GM12878 (cell line): ENCODE data around the gene CARD11. TPM values are rescaled to one million over a fixed set of nuclear protein-coding genes. Genes with fewer than 3 reads are reported as not detected.

Experiments used
- ATAC-seq: fragments of 200-7000 bp; cut with Tn5 transposase; 3 replicates; pipeline ENCODE4 v1.9.1; 2020; ENCODE audit warnings: mild to moderate bottlenecking, moderate library complexity
- BruUV-seq: library from RNA; stranded (reverse); fragments of 400-500 nt; replicated peaks from 2 replicates; lab custom pipeline; 2021; lab: Mats Ljungman, UMichigan
- CTCF ChIA-PET: fragments of 300-600 bp; sonication (Branson Sonifier 250); formaldehyde crosslinking; extraction: SDS; loops from one replicate; lab custom pipeline; 2021; ENCODE audit warnings: inconsistent platforms; lab: Yijun Ruan, JAX
- POLR2A ChIA-PET: fragments of 350-600 bp; formaldehyde crosslinking; extraction: SDS; loops from one replicate; lab custom pipeline; 2021; ENCODE audit warnings: inconsistent platforms; lab: Charles Lee
- RAD21 ChIA-PET: fragments of 300-600 bp; sonication (Branson Sonifier 250); formaldehyde crosslinking; loops from one replicate; lab custom pipeline; 2023; ENCODE audit warnings: antibody characterized with exemption; ENCODE audit not compliant: unreplicated experiment; lab: Charles Lee
- SMC1A ChIA-PET: fragments of 300-600 bp; sonication (Branson Sonifier 250); formaldehyde crosslinking; loops from one replicate; lab custom pipeline; 2023; ENCODE audit not compliant: unreplicated experiment, uncharacterized antibody; lab: Charles Lee
- DNase-seq: peaks from one replicate; pipeline ENCODE4 v3.0.0-alpha.2; 2011; ENCODE audit warnings: low read depth, low spot score
- FAIRE-seq: peaks from 3 replicates; lab custom pipeline; 2011; peaks lifted over from hg19 to GRCh38; lab: Jason Lieb, UNC
- H2AFZ ChIP-seq: 2 replicates; pipeline ENCODE4 v1.6.0; 2011; ENCODE audit warnings: low read depth, low read length, control low read depth; ENCODE audit not compliant: control insufficient read depth
- H3K27ac ChIP-seq: 2 replicates; pipeline ENCODE4 v1.5.1; 2011; ENCODE audit warnings: control low read depth; ENCODE audit not compliant: control insufficient read depth, insufficient read depth
- H3K27me3 ChIP-seq, 2 experiments: replicated peaks in 1 of 2; 2 replicates each; pipeline versions ENCODE4 v1.6.0 to v1.6.1; 2011; ENCODE audit warnings: low read length in 1 of 2; ENCODE audit not compliant: control insufficient read depth in 2 of 2, insufficient read depth in 2 of 2
- H3K36me3 ChIP-seq, 2 experiments: 2 replicates each; pipeline ENCODE4 v1.5.1; 2011; ENCODE audit warnings: low read length in 1 of 2; ENCODE audit not compliant: control insufficient read depth in 2 of 2, insufficient read depth in 2 of 2
- H3K4me1 ChIP-seq: 2 replicates; pipeline ENCODE4 v1.6.1; 2011; ENCODE audit warnings: mild to moderate bottlenecking, low read length, moderate library complexity, mixed read lengths; ENCODE audit not compliant: control insufficient read depth, insufficient read depth
- H3K4me2 ChIP-seq: 2 replicates; pipeline ENCODE4 v1.6.0; 2011; ENCODE audit warnings: control low read depth; ENCODE audit not compliant: control insufficient read depth, insufficient read depth
- H3K4me3 ChIP-seq: fragments of 200-600 bp; sonication (generic); 2 replicates; pipeline ENCODE4 v1.5.1; 2016
- H3K79me2 ChIP-seq: 2 replicates; pipeline ENCODE4 v1.6.0; 2011; ENCODE audit warnings: low read length; ENCODE audit not compliant: control insufficient read depth, insufficient read depth
- H3K9ac ChIP-seq: 2 replicates; pipeline ENCODE4 v1.8.0; 2011; ENCODE audit warnings: low read length, control low read depth, mixed read lengths; ENCODE audit not compliant: control insufficient read depth, insufficient read depth
- H3K9me3 ChIP-seq: replicated peaks from 3 replicates; pipeline ENCODE4 v1.5.1; 2011; ENCODE audit warnings: mild to moderate bottlenecking, low read length; ENCODE audit not compliant: control insufficient read depth, insufficient read depth
- H4K20me1 ChIP-seq: 2 replicates; pipeline ENCODE4 v1.6.0; 2011; ENCODE audit not compliant: control insufficient read depth, insufficient read depth
- BMI1 ChIP-seq: fragments of 450-650 bp; IDR thresholded peaks from 2 replicates; pipeline ENCODE4 v1.6.1; 2016; ENCODE audit warnings: mild to moderate bottlenecking, moderate library complexity, borderline replicate concordance
- MEF2A ChIP-seq: IDR thresholded peaks from 2 replicates; pipeline ENCODE4 v1.6.1; 2011; ENCODE audit warnings: low read depth, mild to moderate bottlenecking, low read length, moderate library complexity; ENCODE audit not compliant: insufficient read depth
- MEF2B ChIP-seq: fragments of 450-650 bp; IDR thresholded peaks from 2 replicates; pipeline ENCODE4 v1.6.1; 2018; ENCODE audit warnings: mild to moderate bottlenecking, moderate library complexity; ENCODE audit not compliant: partially characterized antibody, poor library complexity, severe bottlenecking
- NBN ChIP-seq: fragments of 450-650 bp; IDR thresholded peaks from 2 replicates; pipeline ENCODE4 v1.6.1; 2016
- PAX5 ChIP-seq: IDR thresholded peaks from 2 replicates; pipeline ENCODE4 v1.6.1; 2011; ENCODE audit warnings: low read depth, low read length, borderline replicate concordance
- PML ChIP-seq: IDR thresholded peaks from 2 replicates; pipeline ENCODE4 v1.6.1; 2012; ENCODE audit warnings: low read length, inconsistent platforms
- RFX5 ChIP-seq: IDR thresholded peaks from 2 replicates; pipeline ENCODE4 v1.6.1; 2011; ENCODE audit warnings: low read depth, low read length, improper control_type of control experiment
- SUPT20H ChIP-seq: IDR thresholded peaks from 2 replicates; pipeline ENCODE4 v1.6.1; 2011; ENCODE audit warnings: low read depth, mild to moderate bottlenecking, low read length, moderate library complexity, borderline replicate concordance; ENCODE audit not compliant: control insufficient read depth
- WGBS: methylation state at CpG from one replicate; pipeline ENCODE4 v1.1.6; 2016; ENCODE audit warnings: low lambda C conversion rate; ENCODE audit not compliant: insufficient replicate concordance, insufficient coverage; ENCODE audit errors: missing lambda C conversion rate; 5-methylcytosine and 5-hydroxymethylcytosine counted together
- in situ Hi-C: fragments of 300-500 bp; cut with MboI; formaldehyde crosslinking; loops from 9 replicates; pipeline ENCODE4 v1.14.3; 2018; ENCODE audit warnings: mixed read lengths
- intact Hi-C: fragments of 100-400 bp; cut with micrococcal nuclease; formaldehyde crosslinking; loops from one replicate; pipeline ENCODE4 v1.14.2; 2022; ENCODE audit not compliant: unreplicated experiment
- polyA plus RNA-seq, 11 experiments: library from polyadenylated mRNA; depleted of rRNA in 4 of 11; unstranded in 6 of 11; stranded (reverse) in 5 of 11; fragments of >200 nt; fragmentation: Nextera tagmentation in 4 of 11; fragmentation: Illumina TruSeq in 1 of 11; extraction: Ambion mirVana in 4 of 11; extraction: Trizol in 1 of 11; gene quantifications; 1 replicate in 1 of 11; 2 replicates in 10 of 11; pipeline versions ENCODE4 v1.2.1 to v1.2.3, GENCODE V29; 2011 to 2016; ENCODE audit warnings: inconsistent platforms in 2 of 11, missing spikeins in 2 of 11, low read depth in 1 of 11
- total RNA-seq, 4 experiments: library from RNA; depleted of rRNA in 3 of 4; stranded (reverse); fragments of >200 nt in 3 of 4; fragmentation: Illumina TruSeq in 1 of 4; extraction: Trizol in 1 of 4; gene quantifications; 2 replicates each; pipeline versions ENCODE4 v1.2.1 to v1.2.3, GENCODE V29; 2013 to 2021
- TF ChIP-seq, protein P1 (sequence below): IDR thresholded peaks from 2 replicates; pipeline ENCODE4 v1.6.1; 2012; ENCODE audit warnings: mild to moderate bottlenecking, low read depth, low read length
- TF ChIP-seq, protein P2 (sequence below): fragments of 450-650 bp; IDR thresholded peaks from 2 replicates; pipeline ENCODE4 v1.6.1; 2016; ENCODE audit warnings: mild to moderate bottlenecking

The CARD11 gene
- total and polyA plus RNA-seq, 10 of the 15 experiments (the other 5 are each of a cell fraction or from before 2014, with no cell fraction given) = 0.27 to 72.0 (median 28.4) TPM

GRCh38 chr7:2883101-2883500 is 160.6 kb downstream of the CARD11 start (continued):
- TF ChIP-seq, protein P1, sequence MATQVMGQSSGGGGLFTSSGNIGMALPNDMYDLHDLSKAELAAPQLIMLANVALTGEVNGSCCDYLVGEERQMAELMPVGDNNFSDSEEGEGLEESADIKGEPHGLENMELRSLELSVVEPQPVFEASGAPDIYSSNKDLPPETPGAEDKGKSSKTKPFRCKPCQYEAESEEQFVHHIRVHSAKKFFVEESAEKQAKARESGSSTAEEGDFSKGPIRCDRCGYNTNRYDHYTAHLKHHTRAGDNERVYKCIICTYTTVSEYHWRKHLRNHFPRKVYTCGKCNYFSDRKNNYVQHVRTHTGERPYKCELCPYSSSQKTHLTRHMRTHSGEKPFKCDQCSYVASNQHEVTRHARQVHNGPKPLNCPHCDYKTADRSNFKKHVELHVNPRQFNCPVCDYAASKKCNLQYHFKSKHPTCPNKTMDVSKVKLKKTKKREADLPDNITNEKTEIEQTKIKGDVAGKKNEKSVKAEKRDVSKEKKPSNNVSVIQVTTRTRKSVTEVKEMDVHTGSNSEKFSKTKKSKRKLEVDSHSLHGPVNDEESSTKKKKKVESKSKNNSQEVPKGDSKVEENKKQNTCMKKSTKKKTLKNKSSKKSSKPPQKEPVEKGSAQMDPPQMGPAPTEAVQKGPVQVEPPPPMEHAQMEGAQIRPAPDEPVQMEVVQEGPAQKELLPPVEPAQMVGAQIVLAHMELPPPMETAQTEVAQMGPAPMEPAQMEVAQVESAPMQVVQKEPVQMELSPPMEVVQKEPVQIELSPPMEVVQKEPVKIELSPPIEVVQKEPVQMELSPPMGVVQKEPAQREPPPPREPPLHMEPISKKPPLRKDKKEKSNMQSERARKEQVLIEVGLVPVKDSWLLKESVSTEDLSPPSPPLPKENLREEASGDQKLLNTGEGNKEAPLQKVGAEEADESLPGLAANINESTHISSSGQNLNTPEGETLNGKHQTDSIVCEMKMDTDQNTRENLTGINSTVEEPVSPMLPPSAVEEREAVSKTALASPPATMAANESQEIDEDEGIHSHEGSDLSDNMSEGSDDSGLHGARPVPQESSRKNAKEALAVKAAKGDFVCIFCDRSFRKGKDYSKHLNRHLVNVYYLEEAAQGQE = no peak
- no peak for TF ChIP-seq MEF2A
- TF ChIP-seq MEF2B = no peak
- TF ChIP-seq BMI1 = no peak
- TF ChIP-seq, protein P2, sequence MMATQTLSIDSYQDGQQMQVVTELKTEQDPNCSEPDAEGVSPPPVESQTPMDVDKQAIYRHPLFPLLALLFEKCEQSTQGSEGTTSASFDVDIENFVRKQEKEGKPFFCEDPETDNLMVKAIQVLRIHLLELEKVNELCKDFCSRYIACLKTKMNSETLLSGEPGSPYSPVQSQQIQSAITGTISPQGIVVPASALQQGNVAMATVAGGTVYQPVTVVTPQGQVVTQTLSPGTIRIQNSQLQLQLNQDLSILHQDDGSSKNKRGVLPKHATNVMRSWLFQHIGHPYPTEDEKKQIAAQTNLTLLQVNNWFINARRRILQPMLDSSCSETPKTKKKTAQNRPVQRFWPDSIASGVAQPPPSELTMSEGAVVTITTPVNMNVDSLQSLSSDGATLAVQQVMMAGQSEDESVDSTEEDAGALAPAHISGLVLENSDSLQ = no peak
- no peak for TF ChIP-seq PML
- no peak for TF ChIP-seq SUPT20H

GRCh38 chr7:2882111-2882510 is 161.6 kb downstream of the CARD11 start:
- Histone ChIP-seq H3K36me3 (no peaks in the 10 kb centered on the region), H3K9ac (no peak overlapping the region), H3K4me3 (no peak overlapping the region), H3K9me3 (no peaks in the 10 kb centered on the region), H3K27me3 (no peaks in the 10 kb centered on the region), H3K4me2 (no peak overlapping the region), H2AFZ (no peak overlapping the region), H3K79me2 (no peaks in the 10 kb centered on the region), H3K27ac (no peak overlapping the region), H3K4me1 (peaks cover 7% of the 10 kb centered on the region), H4K20me1 (no peaks in the 10 kb centered on the region)
- FAIRE-seq (no peak), DNase-seq (no peak), ATAC-seq (no peak)
- CTCF ChIA-PET = no interaction called here
- no peak for TF ChIP-seq PAX5
- no peak for TF ChIP-seq RFX5
- no peak for TF ChIP-seq NBN
- RAD21 ChIA-PET = no interaction called here
- in situ Hi-C loops = no loop called here
- intact Hi-C loops = no loop called here
- WGBS = 55% methylated on average over 10 of the region's 10 CpGs
- BruUV-seq = no TSS peak
- POLR2A ChIA-PET = interaction anchor here (0.7 kb wide), 1 partner anchor 31 kb away, joined by 3 read pairs; no protein-coding TSS in a partner anchor
- SMC1A ChIA-PET = no interaction called here
